K562 (cell line): ENCODE data around the gene NDFIP2. TPM values are rescaled to one million over a fixed set of nuclear protein-coding genes. Genes with fewer than 3 reads are reported as not detected.

ENCODE experiments used
- CBX2 ChIP-seq: fragments of 200-600 bp; sonication (generic); IDR thresholded peaks from one replicate; pipeline ENCODE4 v1.6.1; 2012; ENCODE audit warnings: mild to moderate bottlenecking, low read length, inconsistent platforms; ENCODE audit not compliant: insufficient read depth, poor library complexity, severe bottlenecking
- FIP1L1 ChIP-seq: fragments of 200-400 bp; formaldehyde crosslinking; IDR thresholded peaks from 2 replicates; pipeline ENCODE4 v1.6.1; 2018; ENCODE audit warnings: mild to moderate bottlenecking, low read depth, low read length; ENCODE audit not compliant: poor library complexity, severe bottlenecking
- FOSL1 ChIP-seq: fragments of 200-800 bp; sonication (Bioruptor generic); conservative IDR thresholded peaks from 2 replicates; pipeline ENCODE4 v1.6.1; 2016; ENCODE audit warnings: missing genetic modification characterization, missing compliant biosample characterization
- FOXK1 ChIP-seq: sonication (generic); formaldehyde crosslinking; IDR thresholded peaks from 2 replicates; pipeline ENCODE4 v1.8.0; 2022; ENCODE audit warnings: missing genetic modification reagents, mild to moderate bottlenecking, borderline replicate concordance
- HNRNPL ChIP-seq: fragments of 200-400 bp; formaldehyde crosslinking; IDR thresholded peaks from 2 replicates; pipeline ENCODE4 v1.6.1; 2017; ENCODE audit warnings: low read depth, mild to moderate bottlenecking, low read length
- HNRNPUL1 ChIP-seq: fragments of 200-400 bp; formaldehyde crosslinking; IDR thresholded peaks from 2 replicates; pipeline ENCODE4 v1.6.1; 2017; ENCODE audit warnings: low read length
- JUND ChIP-seq, 2 experiments: IDR thresholded peaks; 2 replicates in 1 of 2; 3 replicates in 1 of 2; pipeline ENCODE4 v1.6.1; 2011; ENCODE audit warnings: borderline replicate concordance in 2 of 2, low read depth in 2 of 2, low read length in 2 of 2, improper control_type of control experiment in 1 of 2, missing biosample characterization in 1 of 2, missing genetic modification characterization in 1 of 2, missing genetic modification reagents in 1 of 2
- KAT7 ChIP-seq: sonication (generic); formaldehyde crosslinking; IDR thresholded peaks from 2 replicates; pipeline ENCODE4 v1.8.0; 2022; ENCODE audit warnings: missing genetic modification reagents, mild to moderate bottlenecking, borderline replicate concordance
- KLF16 ChIP-seq: IDR thresholded peaks from 2 replicates; pipeline ENCODE4 v1.6.1; 2016; ENCODE audit warnings: antibody characterized with exemption
- MCM7 ChIP-seq, 2 experiments: fragments of 450-650 bp; IDR thresholded peaks; 2 replicates each; pipeline ENCODE4 v1.6.1; 2016 to 2018
- MEIS2 ChIP-seq: fragments of 450-650 bp; IDR thresholded peaks from 2 replicates; pipeline ENCODE4 v1.6.1; 2014; ENCODE audit warnings: mild to moderate bottlenecking; ENCODE audit not compliant: partially characterized antibody
- PHB ChIP-seq: fragments of 250-450 bp; sonication (Bioruptor Pico); IDR thresholded peaks from 2 replicates; pipeline ENCODE4 v1.5.0; 2021
- POLR2A ChIP-seq: fragments of 450-650 bp; conservative IDR thresholded peaks from 2 replicates; pipeline ENCODE4 v1.6.1; 2016
- POLR3A ChIP-seq: IDR thresholded peaks from 2 replicates; pipeline ENCODE4 v1.6.1; 2011; ENCODE audit warnings: borderline replicate concordance, mild to moderate bottlenecking, moderate library complexity; ENCODE audit not compliant: insufficient read length, insufficient read depth; ENCODE audit errors: extremely low read depth
- RBFOX2 ChIP-seq: fragments of 200-400 bp; formaldehyde crosslinking; IDR thresholded peaks from 2 replicates; pipeline ENCODE4 v1.6.1; 2017; ENCODE audit warnings: low read depth, mild to moderate bottlenecking, low read length, moderate library complexity
- RBM39 ChIP-seq: fragments of 200-400 bp; formaldehyde crosslinking; optimal IDR thresholded peaks from 2 replicates; pipeline ENCODE3; 2018; ENCODE audit warnings: low read depth, low read length
- SMARCA5 ChIP-seq: fragments of 450-650 bp; IDR thresholded peaks from 2 replicates; pipeline ENCODE4 v1.6.1; 2016
- SMARCE1 ChIP-seq: fragments of 450-650 bp; IDR thresholded peaks from 2 replicates; pipeline ENCODE4 v1.7.1; 2016; ENCODE audit warnings: mild to moderate bottlenecking
- XRCC5 ChIP-seq: fragments of 200-400 bp; formaldehyde crosslinking; IDR thresholded peaks from 2 replicates; pipeline ENCODE4 v1.6.1; 2017; ENCODE audit warnings: low read depth, mild to moderate bottlenecking, low read length
- ZNF212 ChIP-seq: fragments of 450-650 bp; formaldehyde crosslinking; IDR thresholded peaks from 2 replicates; pipeline ENCODE4 v1.4.0; 2020; ENCODE audit warnings: mild to moderate bottlenecking
- ZNF707 ChIP-seq: fragments of 250-450 bp; sonication (Bioruptor Pico); conservative IDR thresholded peaks from 2 replicates; pipeline ENCODE4 v1.8.0; 2022; ENCODE audit warnings: inconsistent platforms, mild to moderate bottlenecking, moderate library complexity
- ZNF830 ChIP-seq: fragments of 250-450 bp; sonication (Bioruptor Pico); IDR thresholded peaks from 2 replicates; pipeline ENCODE4 v1.5.0; 2021; ENCODE audit warnings: mild to moderate bottlenecking
- polyA plus RNA-seq, 8 experiments: library from polyadenylated mRNA; depleted of rRNA in 4 of 8; stranded (reverse) in 5 of 8; unstranded in 3 of 8; fragments of >200 nt; fragmentation: Nextera tagmentation in 2 of 8; fragmentation: Illumina TruSeq in 1 of 8; extraction: Ambion mirVana in 2 of 8; extraction: Trizol in 1 of 8; gene quantifications; 2 replicates each; pipeline versions ENCODE4 v1.2.1 to v1.2.3, GENCODE V29; 2011 to 2014; ENCODE audit warnings: inconsistent platforms in 1 of 8, missing spikeins in 1 of 8
- total RNA-seq, 7 experiments: library from RNA; depleted of rRNA in 6 of 7; stranded (reverse); fragments of >200 nt in 6 of 7; fragmentation: Illumina TruSeq in 2 of 7; extraction: Trizol in 2 of 7; gene quantifications; 2 replicates each; pipeline versions ENCODE4 v1.2.1 to v1.2.3, GENCODE V29; 2011 to 2021; ENCODE audit warnings: low replicate concordance in 1 of 7
- TF ChIP-seq, protein P1 (sequence below): fragments of 250-450 bp; sonication (Bioruptor Pico); IDR thresholded peaks from 2 replicates; pipeline ENCODE4 v1.5.0; 2020; ENCODE audit warnings: mild to moderate bottlenecking, borderline replicate concordance
- TF ChIP-seq, protein P2 (sequence below): fragments of 450-650 bp; formaldehyde crosslinking; IDR thresholded peaks from 2 replicates; pipeline ENCODE4 v1.4.0; 2020; ENCODE audit warnings: mild to moderate bottlenecking, mixed read lengths

The NDFIP2 gene
- total and polyA plus RNA-seq, 9 of the 15 experiments (the other 6 are each of a cell fraction or from before 2014, with no cell fraction given) = 13.4 to 54.4 (median 27.8) TPM

DNA sequence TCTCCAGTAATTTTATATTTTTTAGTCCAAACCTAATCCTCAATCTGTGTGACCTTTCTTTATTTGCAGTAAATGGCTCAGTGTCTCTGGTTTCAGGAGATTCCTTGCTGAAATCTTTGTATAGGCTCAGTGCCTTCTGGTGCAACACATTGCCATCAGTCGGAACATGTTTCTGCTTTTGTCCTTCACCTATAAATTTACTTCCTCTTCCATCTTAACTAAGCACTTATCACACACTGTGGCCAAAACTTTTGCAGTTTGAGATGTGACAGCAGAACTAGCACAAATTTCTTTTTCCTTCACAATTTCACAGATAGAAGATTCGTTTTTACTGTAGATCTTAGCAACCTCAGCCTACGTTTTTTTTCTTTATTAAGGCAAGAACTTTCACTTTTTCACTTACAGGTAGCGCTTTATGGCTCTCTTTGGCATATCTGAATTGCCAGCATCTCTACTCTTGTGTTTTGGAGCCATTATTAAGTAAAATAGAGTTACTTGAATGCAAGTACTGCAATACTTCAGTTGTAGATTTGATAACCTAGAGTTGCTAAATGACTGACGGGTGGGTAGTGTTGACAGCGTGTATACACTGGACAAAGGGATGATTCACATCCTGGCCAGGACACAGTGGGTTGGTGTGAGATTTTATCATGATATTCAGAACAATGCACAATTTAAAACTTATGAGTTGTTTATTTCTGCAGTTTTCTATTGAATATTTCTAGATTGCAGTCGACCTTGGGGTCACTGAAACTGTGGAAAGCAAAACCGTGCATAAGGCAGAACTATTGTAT, 44.3 kb downstream of the NDFIP2 start (continued):
- no peak for TF ChIP-seq FIP1L1
- no peak for TF ChIP-seq SMARCA5
- TF ChIP-seq FOXK1 (CRISPR knock-in tag) = no peak
- TF ChIP-seq, protein P1, sequence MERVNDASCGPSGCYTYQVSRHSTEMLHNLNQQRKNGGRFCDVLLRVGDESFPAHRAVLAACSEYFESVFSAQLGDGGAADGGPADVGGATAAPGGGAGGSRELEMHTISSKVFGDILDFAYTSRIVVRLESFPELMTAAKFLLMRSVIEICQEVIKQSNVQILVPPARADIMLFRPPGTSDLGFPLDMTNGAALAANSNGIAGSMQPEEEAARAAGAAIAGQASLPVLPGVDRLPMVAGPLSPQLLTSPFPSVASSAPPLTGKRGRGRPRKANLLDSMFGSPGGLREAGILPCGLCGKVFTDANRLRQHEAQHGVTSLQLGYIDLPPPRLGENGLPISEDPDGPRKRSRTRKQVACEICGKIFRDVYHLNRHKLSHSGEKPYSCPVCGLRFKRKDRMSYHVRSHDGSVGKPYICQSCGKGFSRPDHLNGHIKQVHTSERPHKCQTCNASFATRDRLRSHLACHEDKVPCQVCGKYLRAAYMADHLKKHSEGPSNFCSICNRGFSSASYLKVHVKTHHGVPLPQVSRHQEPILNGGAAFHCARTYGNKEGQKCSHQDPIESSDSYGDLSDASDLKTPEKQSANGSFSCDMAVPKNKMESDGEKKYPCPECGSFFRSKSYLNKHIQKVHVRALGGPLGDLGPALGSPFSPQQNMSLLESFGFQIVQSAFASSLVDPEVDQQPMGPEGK (CRISPR knock-in tag) = no peak
- 0 out of 2 replicates have a peak, but pooled peaks have one; percentile 22 for TF ChIP-seq SMARCE1
- TF ChIP-seq XRCC5 = no peak
- TF ChIP-seq MEIS2 = peak; percentile 72
- TF ChIP-seq KLF16 = no peak
- no peak for TF ChIP-seq ZNF212 (CRISPR knock-in tag)
- TF ChIP-seq, protein P2, sequence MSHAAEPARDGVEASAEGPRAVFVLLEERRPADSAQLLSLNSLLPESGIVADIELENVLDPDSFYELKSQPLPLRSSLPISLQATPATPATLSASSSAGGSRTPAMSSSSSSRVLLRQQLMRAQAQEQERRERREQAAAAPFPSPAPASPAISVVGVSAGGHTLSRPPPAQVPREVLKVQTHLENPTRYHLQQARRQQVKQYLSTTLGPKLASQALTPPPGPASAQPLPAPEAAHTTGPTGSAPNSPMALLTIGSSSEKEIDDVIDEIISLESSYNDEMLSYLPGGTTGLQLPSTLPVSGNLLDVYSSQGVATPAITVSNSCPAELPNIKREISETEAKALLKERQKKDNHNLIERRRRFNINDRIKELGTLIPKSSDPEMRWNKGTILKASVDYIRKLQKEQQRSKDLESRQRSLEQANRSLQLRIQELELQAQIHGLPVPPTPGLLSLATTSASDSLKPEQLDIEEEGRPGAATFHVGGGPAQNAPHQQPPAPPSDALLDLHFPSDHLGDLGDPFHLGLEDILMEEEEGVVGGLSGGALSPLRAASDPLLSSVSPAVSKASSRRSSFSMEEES (CRISPR knock-in tag) = no peak
- peak; percentile 65 for TF ChIP-seq FOSL1 (tag)
- no peak for TF ChIP-seq MCM7 (IDR thresholded peaks at IDR 0.05)
- TF ChIP-seq PHB (CRISPR knock-in tag) = no peak
- TF ChIP-seq HNRNPL = no peak
- TF ChIP-seq HNRNPUL1 = no peak
- TF ChIP-seq CBX2 = no peak
- no peak for TF ChIP-seq RBM39
- peak; percentile 50; the same call in 1 of the 2 replicates for TF ChIP-seq JUND (IDR thresholded peaks at IDR 0.05; ENCODE audit: borderline replicate concordance, low read depth, low read length)
- no peak for TF ChIP-seq JUND (tag; IDR thresholded peaks at IDR 0.05; ENCODE audit: borderline replicate concordance, low read depth, low read length)
- no peak for TF ChIP-seq POLR3A
- TF ChIP-seq RBFOX2 = no peak
- TF ChIP-seq POLR2A = no peak
- TF ChIP-seq ZNF707 (CRISPR knock-in tag) = no peak
- no peak for TF ChIP-seq KAT7 (CRISPR knock-in tag)
- no peak for TF ChIP-seq ZNF830 (CRISPR knock-in tag)
